Measurements from ENCODE around the gene TMEM213.

- no peak for TF ChIP-seq CTCF (IDR thresholded peaks at IDR 0.05)
- TF ChIP-seq EP300 (IDR thresholded peaks at IDR 0.05): no peak
- no peak for TF ChIP-seq POLR2A (IDR thresholded peaks at IDR 0.05)
- no peak for TF ChIP-seq POLR2AphosphoS5 (IDR thresholded peaks at IDR 0.05)
These were observed 83.9 kb downstream of the TMEM213 start for GRCh38 chr7:138881579-138882188.

All from upper lobe of left lung (tissue), 4 donors.